ENCODE data around the gene CACFD1.

The CACFD1 gene

GRCh38 chr9:133423216-133423615, 36.6 kb upstream of the CACFD1 start:
- ChIA-PET CTCF (interaction anchor here (1.7 kb wide), 1 partner anchor 64 kb away, joined by 7 read pairs; no protein-coding TSS in a partner anchor), POLR2A (interaction anchor here (0.6 to 1.9 kb wide), 3 partner anchors 36 to 395 kb away, joined by 3 to 8 read pairs (median 4); partner anchors contain the start of gene CACFD1)
- TF ChIP-seq ZNF366 (tag by site-specific recombination; conservative IDR thresholded peaks at IDR 0.05) (no peak), ZNF362 (tag by site-specific recombination; IDR thresholded peaks at IDR 0.05) (no peak), ZNF155 (tag by site-specific recombination; IDR thresholded peaks at IDR 0.05) (no peak), ZNF560 (tag by site-specific recombination; IDR thresholded peaks at IDR 0.05; ENCODE audit: borderline replicate concordance) (no peak), TRIM28 (IDR thresholded peaks at IDR 0.05; ENCODE audit: borderline replicate concordance, low read length) (no peak), ZBTB1 (tag by site-specific recombination; IDR thresholded peaks at IDR 0.05) (no peak), ZNF664 (tag by site-specific recombination; IDR thresholded peaks at IDR 0.05) (no peak), ZNF792 (tag by site-specific recombination; IDR thresholded peaks at IDR 0.05) (no peak), ZNF112 (tag by site-specific recombination; IDR thresholded peaks at IDR 0.05) (no peak), ZBTB48 (tag by site-specific recombination; IDR thresholded peaks at IDR 0.05) (no peak), ZNF433 (tag by site-specific recombination; IDR thresholded peaks at IDR 0.05; ENCODE audit: low read depth) (no peak), ZNF561 (tag by site-specific recombination; IDR thresholded peaks at IDR 0.05; ENCODE audit: borderline replicate concordance) (no peak), ZNF248 (tag by site-specific recombination; IDR thresholded peaks at IDR 0.05) (no peak), ZBTB44 (tag by site-specific recombination; IDR thresholded peaks at IDR 0.05) (no peak), ZNF175 (tag by site-specific recombination; IDR thresholded peaks at IDR 0.05) (no peak)
- TF ChIP-seq, protein P1, sequence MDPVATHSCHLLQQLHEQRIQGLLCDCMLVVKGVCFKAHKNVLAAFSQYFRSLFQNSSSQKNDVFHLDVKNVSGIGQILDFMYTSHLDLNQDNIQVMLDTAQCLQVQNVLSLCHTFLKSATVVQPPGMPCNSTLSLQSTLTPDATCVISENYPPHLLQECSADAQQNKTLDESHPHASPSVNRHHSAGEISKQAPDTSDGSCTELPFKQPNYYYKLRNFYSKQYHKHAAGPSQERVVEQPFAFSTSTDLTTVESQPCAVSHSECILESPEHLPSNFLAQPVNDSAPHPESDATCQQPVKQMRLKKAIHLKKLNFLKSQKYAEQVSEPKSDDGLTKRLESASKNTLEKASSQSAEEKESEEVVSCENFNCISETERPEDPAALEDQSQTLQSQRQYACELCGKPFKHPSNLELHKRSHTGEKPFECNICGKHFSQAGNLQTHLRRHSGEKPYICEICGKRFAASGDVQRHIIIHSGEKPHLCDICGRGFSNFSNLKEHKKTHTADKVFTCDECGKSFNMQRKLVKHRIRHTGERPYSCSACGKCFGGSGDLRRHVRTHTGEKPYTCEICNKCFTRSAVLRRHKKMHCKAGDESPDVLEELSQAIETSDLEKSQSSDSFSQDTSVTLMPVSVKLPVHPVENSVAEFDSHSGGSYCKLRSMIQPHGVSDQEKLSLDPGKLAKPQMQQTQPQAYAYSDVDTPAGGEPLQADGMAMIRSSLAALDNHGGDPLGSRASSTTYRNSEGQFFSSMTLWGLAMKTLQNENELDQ (tag by site-specific recombination; IDR thresholded peaks at IDR 0.05; ENCODE audit: low read depth) = no peak
- TF ChIP-seq, protein P2, sequence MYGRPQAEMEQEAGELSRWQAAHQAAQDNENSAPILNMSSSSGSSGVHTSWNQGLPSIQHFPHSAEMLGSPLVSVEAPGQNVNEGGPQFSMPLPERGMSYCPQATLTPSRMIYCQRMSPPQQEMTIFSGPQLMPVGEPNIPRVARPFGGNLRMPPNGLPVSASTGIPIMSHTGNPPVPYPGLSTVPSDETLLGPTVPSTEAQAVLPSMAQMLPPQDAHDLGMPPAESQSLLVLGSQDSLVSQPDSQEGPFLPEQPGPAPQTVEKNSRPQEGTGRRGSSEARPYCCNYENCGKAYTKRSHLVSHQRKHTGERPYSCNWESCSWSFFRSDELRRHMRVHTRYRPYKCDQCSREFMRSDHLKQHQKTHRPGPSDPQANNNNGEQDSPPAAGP (tag by site-specific recombination; IDR thresholded peaks at IDR 0.05) = no peak
- no peak overlapping the region for H3K27ac ChIP-seq (ENCODE audit: extremely low read depth, low read depth, low read length)
- peaks cover 0 to 16% of the 10 kb centered on the region in 2 experiments; a peak in 1 of 3 replicates for H3K36me3 ChIP-seq (ENCODE audit: control insufficient read depth in 2 of 2, insufficient read depth in 1 of 2, low read length in 2 of 2)
- no peak overlapping the region for H3K4me3 ChIP-seq (ENCODE audit: low read depth, low read length)
- H3K9me3 ChIP-seq (ENCODE audit: control insufficient read depth, insufficient read depth, low read depth, low read length) = no peaks in the 10 kb centered on the region
- 0 out of 2 replicates have a peak, but pooled peaks cover 3% of the 10 kb centered on the region for H3K4me1 ChIP-seq (ENCODE audit: control insufficient read depth, insufficient read depth, low read length)

- no peak overlapping the region for H3K27ac ChIP-seq (ENCODE audit: extremely low read depth, low read depth, low read length)
- H3K4me1 ChIP-seq (ENCODE audit: control insufficient read depth, insufficient read depth, low read length) = 0 out of 2 replicates have a peak, but pooled peaks cover 3% of the 10 kb centered on the region
- peaks cover 0 to 16% of the 10 kb centered on the region in 2 experiments; a peak in 1 of 3 replicates for H3K36me3 ChIP-seq (ENCODE audit: control insufficient read depth in 2 of 2, insufficient read depth in 1 of 2, low read length in 2 of 2)
- ChIA-PET POLR2A (interaction anchor here (1.7 kb wide), 1 partner anchor 35 kb away, joined by 5 read pairs; the partner anchor contains the start of gene CACFD1), CTCF (interaction anchor here (0.6 to 1.7 kb wide), 3 partner anchors 62 to 102 kb away, joined by 3 to 7 read pairs (median 3); no protein-coding TSS in a partner anchor)
- H3K4me3 ChIP-seq (ENCODE audit: low read depth, low read length) = no peak overlapping the region
- no peaks in the 10 kb centered on the region for H3K9me3 ChIP-seq (ENCODE audit: control insufficient read depth, insufficient read depth, low read depth, low read length)
- peak; percentile 72 for TF ChIP-seq ZFHX2 (tag by site-specific recombination; conservative IDR thresholded peaks at IDR 0.05)
- TF ChIP-seq EGR2 (tag by site-specific recombination; IDR thresholded peaks at IDR 0.05; ENCODE audit: low read depth) = peak; percentile 76
- TF ChIP-seq ZNF629 (tag by site-specific recombination; IDR thresholded peaks at IDR 0.05) = no peak
- no peak for TF ChIP-seq ZNF311 (tag by site-specific recombination; IDR thresholded peaks at IDR 0.05; ENCODE audit: borderline replicate concordance)
Observed at GRCh38 chr9:133424187-133424586, 35.6 kb upstream of the CACFD1 start.
